Astrocyte (in vitro differentiated cells and primary cell): ENCODE data around the gene PLEKHA4. TPM values are rescaled to one million over a fixed set of nuclear protein-coding genes. Genes with fewer than 3 reads are reported as not detected.
"Not testable (repeated sequence)": the region's sequence is repeated elsewhere in the genome, so short reads cannot be mapped to it uniquely, and the experiment has no call there.

Source experiments
- DNase-seq: peaks from one replicate; pipeline ENCODE4 v3.0.0-alpha.2; 2010; ENCODE audit warnings: low read depth
- FAIRE-seq: peaks from 2 replicates; lab custom pipeline; 2011; peaks lifted over from hg19 to GRCh38; lab: Jason Lieb, UNC
- H2AFZ ChIP-seq: 2 replicates; pipeline ENCODE4 v1.6.0; 2012; ENCODE audit warnings: low read depth, low read length, inconsistent platforms
- H3K27ac ChIP-seq: 2 replicates; pipeline ENCODE4 v1.5.1; 2011; ENCODE audit warnings: low read depth, low read length, inconsistent platforms
- H3K27me3 ChIP-seq: 2 replicates; pipeline ENCODE4 v1.6.0; 2011; ENCODE audit warnings: low read length, inconsistent platforms; ENCODE audit not compliant: insufficient read depth
- H3K36me3 ChIP-seq: 2 replicates; pipeline ENCODE4 v1.5.1; 2011; ENCODE audit warnings: low read length, inconsistent platforms; ENCODE audit not compliant: insufficient read depth
- H3K4me1 ChIP-seq: 2 replicates; pipeline ENCODE4 v1.5.1; 2011; ENCODE audit warnings: low read length, inconsistent platforms; ENCODE audit not compliant: insufficient read depth
- H3K4me2 ChIP-seq: 2 replicates; pipeline ENCODE4 v1.6.0; 2012; ENCODE audit warnings: low read length, inconsistent platforms
- H3K4me3 ChIP-seq: 2 replicates; pipeline ENCODE4 v1.5.1; 2011; ENCODE audit warnings: low read depth, mild to moderate bottlenecking, low read length, inconsistent platforms; ENCODE audit not compliant: insufficient read depth
- H3K79me2 ChIP-seq: 2 replicates; pipeline ENCODE4 v1.6.0; 2012; ENCODE audit warnings: mild to moderate bottlenecking, low read length, inconsistent platforms; ENCODE audit not compliant: insufficient read depth
- H3K9ac ChIP-seq: 2 replicates; pipeline ENCODE4 v1.6.0; 2012; ENCODE audit warnings: mild to moderate bottlenecking, low read length, inconsistent platforms
- H3K9me3 ChIP-seq: 2 replicates; pipeline ENCODE4 v1.5.1; 2012; ENCODE audit warnings: low read depth, mild to moderate bottlenecking, low read length, inconsistent platforms; ENCODE audit not compliant: insufficient read depth
- H4K20me1 ChIP-seq: 2 replicates; pipeline ENCODE4 v1.6.0; 2012; ENCODE audit warnings: low read length, inconsistent platforms; ENCODE audit not compliant: insufficient read depth
- H3K27ac Mint-ChIP-seq: one replicate; pipeline ENCODE4 v1.8.0; 2021; ENCODE audit warnings: mild to moderate bottlenecking, mixed read lengths; ENCODE audit not compliant: unreplicated experiment
- H3K27me3 Mint-ChIP-seq: one replicate; pipeline ENCODE4 v1.8.0; 2021; ENCODE audit warnings: low read depth, mixed read lengths; ENCODE audit not compliant: unreplicated experiment
- H3K36me3 Mint-ChIP-seq: one replicate; pipeline ENCODE4 v1.8.0; 2021; ENCODE audit warnings: low read depth, mixed read lengths; ENCODE audit not compliant: unreplicated experiment
- H3K4me1 Mint-ChIP-seq: one replicate; pipeline ENCODE4 v1.8.0; 2021; ENCODE audit warnings: low read depth, mixed read lengths; ENCODE audit not compliant: unreplicated experiment
- H3K4me3 Mint-ChIP-seq: one replicate; pipeline ENCODE4 v1.8.0; 2021; ENCODE audit warnings: mild to moderate bottlenecking, moderate library complexity, mixed read lengths; ENCODE audit not compliant: unreplicated experiment
- H3K9me3 Mint-ChIP-seq: one replicate; pipeline ENCODE4 v1.8.0; 2021; ENCODE audit warnings: mild to moderate bottlenecking, mixed read lengths; ENCODE audit not compliant: unreplicated experiment
- EZH2 ChIP-seq: IDR thresholded peaks from 2 replicates; pipeline ENCODE4 v1.6.1; 2012; ENCODE audit warnings: mild to moderate bottlenecking, low read length, inconsistent platforms; ENCODE audit not compliant: insufficient read depth
- total RNA-seq: library from RNA; stranded (reverse); gene quantifications from 2 replicates; pipeline ENCODE4 v1.2.1, GENCODE V29; 2021
- TF ChIP-seq, protein P1 (sequence below): IDR thresholded peaks from 2 replicates; pipeline ENCODE4 v1.5.1; 2011; ENCODE audit warnings: low read depth, mild to moderate bottlenecking, inconsistent platforms, low read length, moderate library complexity; ENCODE audit not compliant: insufficient read depth

PLEKHA4 gene
- total RNA-seq, 1 donor from 2014 or later: 27.5 TPM

- no peak overlapping the region for H3K27ac ChIP-seq
Measured at GRCh38 chr19:48906324-48906723, 37.9 kb upstream of the PLEKHA4 start.

GRCh38 chr19:48905664-48906063, 37.2 kb upstream of the PLEKHA4 start:
- H3K36me3 ChIP-seq: peaks cover 8% of the 10 kb centered on the region
- H3K36me3 Mint-ChIP-seq: peaks cover 19% of the 10 kb centered on the region
- TF ChIP-seq, protein P1, sequence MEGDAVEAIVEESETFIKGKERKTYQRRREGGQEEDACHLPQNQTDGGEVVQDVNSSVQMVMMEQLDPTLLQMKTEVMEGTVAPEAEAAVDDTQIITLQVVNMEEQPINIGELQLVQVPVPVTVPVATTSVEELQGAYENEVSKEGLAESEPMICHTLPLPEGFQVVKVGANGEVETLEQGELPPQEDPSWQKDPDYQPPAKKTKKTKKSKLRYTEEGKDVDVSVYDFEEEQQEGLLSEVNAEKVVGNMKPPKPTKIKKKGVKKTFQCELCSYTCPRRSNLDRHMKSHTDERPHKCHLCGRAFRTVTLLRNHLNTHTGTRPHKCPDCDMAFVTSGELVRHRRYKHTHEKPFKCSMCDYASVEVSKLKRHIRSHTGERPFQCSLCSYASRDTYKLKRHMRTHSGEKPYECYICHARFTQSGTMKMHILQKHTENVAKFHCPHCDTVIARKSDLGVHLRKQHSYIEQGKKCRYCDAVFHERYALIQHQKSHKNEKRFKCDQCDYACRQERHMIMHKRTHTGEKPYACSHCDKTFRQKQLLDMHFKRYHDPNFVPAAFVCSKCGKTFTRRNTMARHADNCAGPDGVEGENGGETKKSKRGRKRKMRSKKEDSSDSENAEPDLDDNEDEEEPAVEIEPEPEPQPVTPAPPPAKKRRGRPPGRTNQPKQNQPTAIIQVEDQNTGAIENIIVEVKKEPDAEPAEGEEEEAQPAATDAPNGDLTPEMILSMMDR: no peak
- no peak for TF ChIP-seq EZH2
- no peak overlapping the region for H2AFZ ChIP-seq
- H3K4me2 ChIP-seq: no peak overlapping the region
- no peak overlapping the region for H3K9ac ChIP-seq
- DNase-seq (no peak), FAIRE-seq (no peak)
- H3K9me3 ChIP-seq: no peaks in the 10 kb centered on the region
- no peaks in the 10 kb centered on the region for H3K27me3 ChIP-seq
- H3K4me1 Mint-ChIP-seq: peaks cover 6% of the 10 kb centered on the region
- H3K4me3 ChIP-seq: no peak overlapping the region
- peaks cover 9% of the 10 kb centered on the region for H3K4me1 ChIP-seq
- no peak overlapping the region for H3K27ac Mint-ChIP-seq
- H3K27me3 Mint-ChIP-seq: no peaks in the 10 kb centered on the region
- peaks cover 14% of the 10 kb centered on the region for H4K20me1 ChIP-seq
- peaks cover 21% of the 10 kb centered on the region for H3K79me2 ChIP-seq
- H3K9me3 Mint-ChIP-seq: peaks cover 2% of the 10 kb centered on the region
- no peak overlapping the region for H3K27ac ChIP-seq
- no peak overlapping the region for H3K4me3 Mint-ChIP-seq

More at GRCh38 chr19:48906324-48906723, 37.9 kb upstream of the PLEKHA4 start:
- FAIRE-seq: no peak
- no peak overlapping the region for H2AFZ ChIP-seq
- H4K20me1 ChIP-seq: peaks cover 18% of the 10 kb centered on the region
- H3K4me3 ChIP-seq: no peak overlapping the region
- no peak for TF ChIP-seq EZH2
- TF ChIP-seq, protein P1: no peak
- peaks cover 15% of the 10 kb centered on the region for H3K36me3 Mint-ChIP-seq
- no peaks in the 10 kb centered on the region for H3K27me3 ChIP-seq
- H3K36me3 ChIP-seq: peaks cover 13% of the 10 kb centered on the region
- peaks cover 2% of the 10 kb centered on the region for H3K9me3 Mint-ChIP-seq
- H3K4me1 Mint-ChIP-seq: no peaks in the 10 kb centered on the region
- no peaks in the 10 kb centered on the region for H3K27me3 Mint-ChIP-seq
- H3K4me3 Mint-ChIP-seq: no peak overlapping the region
- no peaks in the 10 kb centered on the region for H3K9me3 ChIP-seq
- H3K27ac Mint-ChIP-seq: no peak overlapping the region
- no peak overlapping the region for H3K4me2 ChIP-seq
- H3K4me1 ChIP-seq: peaks cover 4% of the 10 kb centered on the region
- H3K79me2 ChIP-seq: peaks cover 15% of the 10 kb centered on the region
- DNase-seq: no peak
- H3K9ac ChIP-seq: no peak overlapping the region

DNA sequence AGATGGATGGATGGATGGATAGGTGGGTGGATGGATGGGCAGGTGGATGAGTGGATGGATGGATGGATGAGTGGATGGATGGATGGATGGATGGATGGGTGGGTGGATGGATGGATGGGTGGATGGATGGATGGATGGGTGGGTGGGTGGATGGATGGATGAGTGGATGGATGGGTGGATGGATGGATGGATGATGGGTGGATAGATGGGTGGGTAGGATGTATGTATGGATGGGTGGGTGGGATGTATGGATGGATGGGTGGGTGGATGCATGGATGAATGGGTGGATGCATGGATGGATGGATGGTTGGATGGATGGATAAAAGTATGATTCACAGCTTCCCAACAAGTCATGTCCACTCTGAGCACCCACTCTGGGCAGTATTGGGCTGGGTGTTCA, 35.4 kb upstream of the PLEKHA4 start:
- not testable (repeated sequence) for H3K27ac ChIP-seq, H3K27me3 ChIP-seq, H3K4me3 Mint-ChIP-seq, DNase-seq, FAIRE-seq, H3K36me3 ChIP-seq, H3K4me3 ChIP-seq, H3K27me3 Mint-ChIP-seq, H3K9me3 ChIP-seq, H2AFZ ChIP-seq, H3K9me3 Mint-ChIP-seq, H3K4me2 ChIP-seq, H3K9ac ChIP-seq, H3K4me1 Mint-ChIP-seq, H3K27ac Mint-ChIP-seq
- peaks cover 19% of the 10 kb centered on the region for H3K36me3 Mint-ChIP-seq
- Histone ChIP-seq H3K79me2 (peaks cover 27% of the 10 kb centered on the region), H4K20me1 (peaks cover 13% of the 10 kb centered on the region), H3K4me1 (peaks cover 11% of the 10 kb centered on the region)

GRCh38 chr19:48902291-48902690, 33.9 kb upstream of the PLEKHA4 start:
- H3K9me3 ChIP-seq, H3K27ac Mint-ChIP-seq, H3K9me3 Mint-ChIP-seq, FAIRE-seq, H3K27ac ChIP-seq, H3K4me2 ChIP-seq, H3K9ac ChIP-seq, H3K4me1 Mint-ChIP-seq, H3K27me3 ChIP-seq, H3K27me3 Mint-ChIP-seq, H2AFZ ChIP-seq, DNase-seq, H3K36me3 ChIP-seq, H3K4me3 ChIP-seq: not testable (repeated sequence)
- H3K79me2 ChIP-seq: peaks cover 27% of the 10 kb centered on the region
- Mint-ChIP-seq H3K36me3 (peaks cover 16% of the 10 kb centered on the region), H3K4me3 (peak overlapping the region; percentile 45)
- peaks cover 11% of the 10 kb centered on the region for H3K4me1 ChIP-seq
- peaks cover 13% of the 10 kb centered on the region for H4K20me1 ChIP-seq
